ENCODE measurements around the gene TTLL10.

The TTLL10 gene

DNA sequence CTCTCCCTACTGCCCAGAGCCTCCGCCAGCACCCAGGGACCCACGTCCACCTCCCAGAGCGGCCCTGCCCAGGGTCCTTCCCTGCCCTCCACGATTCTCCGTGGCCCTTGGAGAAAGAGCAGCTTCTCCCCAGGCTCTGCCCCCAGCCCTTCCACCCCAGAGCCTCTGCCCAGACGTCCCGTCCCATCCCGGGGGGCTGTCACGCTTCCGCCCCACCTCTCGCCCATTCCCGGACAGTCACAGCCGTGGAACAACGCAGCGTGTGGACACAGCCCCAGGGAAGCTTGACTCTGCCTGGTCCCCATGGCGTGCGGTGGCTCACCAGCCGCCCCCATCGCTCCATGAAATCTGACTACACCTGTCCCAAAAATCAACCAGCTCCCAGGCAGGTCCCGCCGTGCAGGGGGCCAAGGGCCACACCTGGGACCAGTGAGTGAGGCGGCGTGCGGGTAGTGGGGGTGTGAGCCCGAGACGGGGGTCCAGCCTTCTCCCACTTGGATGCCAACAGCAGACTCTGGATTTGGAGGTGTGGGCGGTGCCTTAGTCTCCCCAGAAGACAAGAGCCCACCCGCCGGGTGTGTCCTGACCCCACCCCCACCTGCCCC lies 12.5 kb upstream of the TTLL10 start:
- DNase-seq, result no peak

DNA sequence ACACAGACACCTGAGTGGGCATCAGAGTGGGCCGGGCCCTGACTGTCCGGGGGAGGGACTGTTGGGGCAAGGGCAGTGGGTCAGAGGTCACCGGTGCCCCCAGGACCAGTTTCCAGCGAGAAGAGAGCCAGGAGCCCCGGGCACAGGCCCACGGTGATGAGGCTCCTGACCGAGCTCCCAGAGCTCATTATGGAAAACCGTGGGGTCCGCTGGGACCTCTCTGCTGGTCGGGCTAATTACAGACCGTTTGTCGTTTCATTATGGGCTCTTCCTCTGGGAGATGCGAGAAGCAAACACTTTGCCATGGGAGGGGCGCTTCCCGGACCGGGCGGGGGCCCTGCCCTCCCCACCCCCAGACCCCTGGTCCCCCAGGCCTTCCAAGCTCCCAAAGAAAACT lies 12.0 kb upstream of the TTLL10 start:
- DNase-seq, result no peak

GRCh38 chr1:1162597-1163537 lies 10.8 kb upstream of the TTLL10 start:
- no peak for DNase-seq

- DNase-seq, result no peak
Observed at GRCh38 chr1:1163538-1164070, 10.1 kb upstream of the TTLL10 start.

DNA sequence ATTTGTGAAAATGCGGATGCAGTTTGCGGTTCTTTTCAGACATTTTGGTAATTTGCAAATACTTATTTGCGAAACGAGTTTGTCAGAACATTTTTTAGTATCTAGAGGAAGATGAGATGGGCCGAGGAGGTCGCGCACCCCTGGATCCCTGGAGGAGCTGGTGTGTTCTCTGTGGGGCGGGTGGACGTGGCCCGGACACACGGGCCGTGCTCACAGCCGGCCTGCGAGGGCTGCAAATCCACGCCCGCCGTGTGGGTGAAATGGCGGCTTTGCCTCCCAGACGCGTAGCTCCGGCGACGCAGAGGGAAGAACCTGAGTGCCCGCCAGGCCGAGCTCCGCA lies 9.3 kb upstream of the TTLL10 start:
- DNase-seq, result no peak

GRCh38 chr1:1164701-1165451 lies 8.8 kb upstream of the TTLL10 start:
- no peak for DNase-seq

DNA sequence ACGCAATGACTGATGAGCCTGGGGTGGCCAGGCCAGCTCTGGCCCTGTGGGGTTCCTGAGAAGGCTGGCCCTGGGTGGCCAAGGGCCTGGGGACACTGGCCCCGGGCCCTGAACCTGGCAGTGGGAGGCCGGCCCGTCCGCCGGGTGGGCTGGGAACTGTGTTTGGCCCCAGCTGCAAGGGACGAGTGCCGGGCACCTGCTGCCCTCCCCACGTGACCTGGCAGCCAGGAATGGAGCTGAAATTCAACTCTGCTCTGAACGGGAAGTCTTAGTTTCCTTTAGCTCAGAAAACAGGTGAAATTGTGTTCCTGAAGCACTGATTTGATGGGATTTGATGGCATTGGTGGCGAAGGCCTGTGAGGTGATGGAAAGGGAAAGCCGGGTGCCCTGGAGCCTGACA lies 8.2 kb upstream of the TTLL10 start:
- peak in 1 of 2 experiments; percentile 23 for DNase-seq

GRCh38 chr1:1165900-1166421 lies 7.7 kb upstream of the TTLL10 start:
- no peak for DNase-seq

GRCh38 chr1:1166642-1167397 lies 6.9 kb upstream of the TTLL10 start:
- DNase-seq, result no peak

DNA sequence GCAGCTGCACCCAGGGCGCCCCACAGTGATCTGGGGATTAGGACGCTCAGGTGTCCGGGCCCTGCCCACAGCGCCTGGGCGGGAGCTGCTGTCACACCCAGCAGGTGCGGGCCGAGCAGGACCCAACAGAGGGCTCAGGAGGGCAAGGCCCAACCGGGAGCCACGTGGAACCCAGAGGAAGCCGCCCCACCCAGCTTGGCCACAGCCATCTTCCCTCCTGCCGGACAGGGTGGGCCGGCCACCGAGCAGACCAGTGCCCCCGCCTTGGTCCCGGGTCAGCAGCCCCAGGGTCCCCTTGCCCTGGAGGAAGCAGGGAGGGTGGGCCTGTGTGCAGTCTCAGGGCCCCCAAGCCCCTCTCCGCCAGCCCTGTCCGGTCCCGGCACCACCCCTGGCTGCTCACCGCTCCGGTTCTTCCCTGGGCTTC lies 6.3 kb upstream of the TTLL10 start:
- DNase-seq, result no peak

- no peak for DNase-seq
Observed at GRCh38 chr1:1167841-1168450, 5.7 kb upstream of the TTLL10 start.

GRCh38 chr1:1168451-1169411 lies 4.9 kb upstream of the TTLL10 start:
- no peak for DNase-seq

GRCh38 chr1:1169429-1170214 lies 4.1 kb upstream of the TTLL10 start:
- DNase-seq, result no peak

DNA sequence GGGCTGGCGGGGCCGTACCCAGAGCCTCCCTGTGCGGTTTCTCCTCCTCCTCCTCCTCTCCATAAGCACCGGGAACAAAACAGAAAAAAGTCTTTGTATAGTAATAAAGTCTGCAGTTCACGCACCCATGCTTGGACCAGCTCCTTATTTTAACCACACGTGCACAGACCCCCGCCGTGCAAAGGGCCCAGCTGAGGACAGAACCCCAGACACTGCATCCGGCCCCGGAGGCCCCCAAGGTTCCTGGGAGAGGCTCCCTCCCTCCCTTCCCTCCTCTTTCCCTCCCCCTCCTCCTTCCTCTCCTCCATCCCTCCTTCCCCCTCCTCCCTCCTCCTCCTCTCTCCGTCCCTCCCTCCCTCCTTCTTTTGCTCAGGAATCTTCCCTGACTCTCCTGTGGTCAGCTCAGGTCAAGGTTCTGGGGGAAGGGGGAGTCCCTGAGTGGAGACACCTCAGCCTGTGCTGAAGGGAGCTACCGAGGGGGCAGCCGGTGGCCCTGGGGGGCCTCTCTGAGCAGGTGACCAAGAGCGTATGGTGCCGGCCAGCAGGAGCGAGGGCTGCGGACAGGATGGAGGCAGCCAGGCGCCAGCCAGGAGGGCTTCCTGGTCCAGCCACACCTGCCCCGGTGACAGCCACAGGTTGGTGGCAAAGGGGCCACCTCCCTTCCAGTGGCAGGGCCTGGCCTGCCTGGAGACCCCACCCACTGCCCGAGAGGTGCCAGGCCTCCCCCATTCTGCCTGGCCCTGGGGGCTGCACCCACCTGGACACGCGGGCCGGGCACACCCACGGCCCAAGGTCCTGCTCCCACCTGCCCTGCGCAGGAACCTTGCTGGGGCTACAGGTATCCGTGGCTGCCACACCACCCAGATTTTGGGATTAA lies 3.2 kb upstream of the TTLL10 start:
- no peak for DNase-seq

DNA sequence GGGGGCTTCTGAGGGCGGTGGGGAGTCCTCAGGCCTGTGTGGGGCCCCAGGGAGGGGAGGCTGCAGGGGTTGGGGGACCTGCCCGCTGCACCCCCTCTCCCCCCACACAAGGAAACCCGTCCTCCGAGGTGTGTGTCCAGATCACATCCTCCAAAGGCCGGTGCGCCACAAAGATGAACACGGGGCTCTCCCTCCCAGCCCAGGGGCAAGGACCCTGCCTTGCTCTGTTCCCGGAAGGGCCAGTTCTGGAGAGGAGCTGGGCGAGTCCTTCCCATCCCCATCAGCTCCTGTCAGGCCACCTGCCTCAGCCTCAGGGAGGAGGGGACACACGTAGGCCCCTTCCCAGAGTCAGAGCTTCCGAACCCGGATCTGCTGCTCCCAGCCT lies 2.5 kb upstream of the TTLL10 start:
- DNase-seq, result no peak

DNA sequence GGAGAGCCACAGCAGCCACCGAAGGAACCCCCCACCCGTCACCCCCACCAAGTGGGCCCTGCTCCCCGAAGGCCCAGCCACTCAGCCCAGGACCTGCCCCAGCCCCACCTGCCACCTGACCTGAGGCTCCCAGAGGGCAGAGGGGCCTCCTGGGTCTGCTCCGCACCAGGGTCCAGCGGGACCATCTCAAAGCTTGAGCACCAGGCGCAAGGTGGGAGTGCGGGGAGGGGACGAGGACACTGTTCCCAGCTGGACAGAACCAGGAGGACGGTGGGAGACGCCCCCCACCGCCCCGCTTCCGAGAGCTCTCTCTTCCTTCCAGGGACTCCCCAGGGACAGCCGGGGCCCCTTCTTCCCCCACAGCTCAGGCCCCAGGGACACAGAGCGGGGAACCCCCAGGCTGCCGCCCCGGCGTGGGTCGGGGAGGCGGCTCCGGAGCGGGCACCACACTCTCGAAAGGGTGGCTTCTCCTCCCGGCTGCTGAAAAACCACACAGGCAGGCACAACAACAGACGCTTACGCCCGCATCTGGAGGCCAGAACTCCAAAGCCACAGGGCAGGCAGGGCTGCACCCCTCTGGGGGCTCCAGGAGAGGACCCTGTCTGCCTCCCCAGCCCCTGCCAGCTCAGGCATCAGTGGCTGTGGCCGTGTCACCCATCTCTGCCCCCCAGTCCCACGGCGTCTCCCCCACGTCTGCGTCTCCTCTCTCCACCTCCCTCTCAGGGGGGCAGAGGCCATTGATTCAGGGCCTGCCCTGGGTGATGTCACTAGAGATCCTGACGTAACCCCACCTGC lies 1.9 kb upstream of the TTLL10 start:
- DNase-seq, result no peak

GRCh38 chr1:1173061-1173792 lies 453 bp upstream of the TTLL10 start:
- no peak for DNase-seq

All from SHP77 (cell line).